EL (cell line): ENCODE measurements around the gene PTGER2.

Experiments
- DNase-seq: peaks from one replicate; pipeline ENCODE4 v3.0.0-alpha.2; 2016

Gene PTGER2

GRCh38 chr14:52307376-52307775 lies 6.7 kb upstream of the PTGER2 start:
- no peak for DNase-seq

- DNase-seq: no peak
Measured at GRCh38 chr14:52307905-52308304, 6.2 kb upstream of the PTGER2 start.

GRCh38 chr14:52310541-52310940 lies 3.6 kb upstream of the PTGER2 start:
- no peak for DNase-seq

GRCh38 chr14:52312931-52313355 lies 1.2 kb upstream of the PTGER2 start:
- no peak for DNase-seq

GRCh38 chr14:52313462-52313861 lies 650 bp upstream of the PTGER2 start:
- DNase-seq: no peak

GRCh38 chr14:52314595-52315354 lies 663 bp downstream of the PTGER2 start:
- DNase-seq: peak; percentile 37

GRCh38 chr14:52315355-52315718 lies 1.2 kb downstream of the PTGER2 start:
- no peak for DNase-seq

GRCh38 chr14:52318062-52318461 lies 4.0 kb downstream of the PTGER2 start:
- DNase-seq: no peak

GRCh38 chr14:52318826-52319645 lies 4.9 kb downstream of the PTGER2 start:
- DNase-seq: no peak

GRCh38 chr14:52319919-52320318 lies 5.8 kb downstream of the PTGER2 start:
- no peak for DNase-seq

- DNase-seq: no peak
Measured at GRCh38 chr14:52325126-52325525, 11.0 kb downstream of the PTGER2 start.

- DNase-seq: no peak
Measured at GRCh38 chr14:52325630-52326029, 11.5 kb downstream of the PTGER2 start.

- DNase-seq: peak; percentile 17
Measured at GRCh38 chr14:52327374-52328226, 13.5 kb downstream of the PTGER2 start.

- DNase-seq: peak; percentile 69
Measured at GRCh38 chr14:52328276-52328675, 14.2 kb downstream of the PTGER2 start.

- DNase-seq: no peak
Measured at GRCh38 chr14:52329678-52330369, 15.7 kb downstream of the PTGER2 start.

- no peak for DNase-seq
Measured at GRCh38 chr14:52332269-52332668, 18.2 kb downstream of the PTGER2 start.

GRCh38 chr14:52333108-52333507 lies 19.0 kb downstream of the PTGER2 start:
- DNase-seq: no peak

GRCh38 chr14:52333823-52334657 lies 19.9 kb downstream of the PTGER2 start:
- DNase-seq: no peak

- DNase-seq: no peak
Measured at GRCh38 chr14:52336241-52336640, 22.1 kb downstream of the PTGER2 start.

- DNase-seq: peak; percentile 73
Measured at GRCh38 chr14:52338051-52338681, 24.1 kb downstream of the PTGER2 start.

- DNase-seq: no peak
Measured at GRCh38 chr14:52339262-52339661, 25.1 kb downstream of the PTGER2 start.
